ENCODE results near the gene NKIRAS1.

DNA sequence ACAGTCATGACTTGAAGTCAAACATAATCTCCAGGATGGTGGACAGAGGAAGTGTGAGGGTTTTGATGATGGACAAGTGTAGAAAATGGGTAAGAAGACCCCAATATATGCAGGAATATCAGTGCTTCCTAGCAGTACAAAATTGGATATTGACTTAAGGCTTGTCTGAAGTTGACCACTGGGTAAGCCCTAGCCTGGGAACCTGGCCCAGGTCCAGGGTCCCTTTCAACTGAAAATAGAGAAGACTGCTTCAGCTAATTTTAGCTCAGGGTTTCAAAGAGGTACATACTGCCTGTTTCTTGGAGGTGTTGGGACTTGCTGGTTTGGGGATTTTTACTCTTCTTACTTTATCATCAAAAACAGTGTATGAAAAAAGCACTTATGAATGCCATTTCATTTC lies 33.0 kb upstream of the NKIRAS1 start:
- TF ChIP-seq ZNF629 (tag by site-specific recombination; IDR thresholded peaks at IDR 0.05) (no peak; the same call in 1 of the 2 replicates), ZNF423 (tag by site-specific recombination; IDR thresholded peaks at IDR 0.05) (no peak), TCF7L2 (IDR thresholded peaks at IDR 0.05; ENCODE audit: borderline replicate concordance, low read depth, low read length) (no peak), REPIN1 (tag by site-specific recombination; IDR thresholded peaks at IDR 0.05; ENCODE audit: low read depth) (no peak), ZBTB17 (tag by site-specific recombination; IDR thresholded peaks at IDR 0.05) (no peak)
- TF ChIP-seq, protein P1, sequence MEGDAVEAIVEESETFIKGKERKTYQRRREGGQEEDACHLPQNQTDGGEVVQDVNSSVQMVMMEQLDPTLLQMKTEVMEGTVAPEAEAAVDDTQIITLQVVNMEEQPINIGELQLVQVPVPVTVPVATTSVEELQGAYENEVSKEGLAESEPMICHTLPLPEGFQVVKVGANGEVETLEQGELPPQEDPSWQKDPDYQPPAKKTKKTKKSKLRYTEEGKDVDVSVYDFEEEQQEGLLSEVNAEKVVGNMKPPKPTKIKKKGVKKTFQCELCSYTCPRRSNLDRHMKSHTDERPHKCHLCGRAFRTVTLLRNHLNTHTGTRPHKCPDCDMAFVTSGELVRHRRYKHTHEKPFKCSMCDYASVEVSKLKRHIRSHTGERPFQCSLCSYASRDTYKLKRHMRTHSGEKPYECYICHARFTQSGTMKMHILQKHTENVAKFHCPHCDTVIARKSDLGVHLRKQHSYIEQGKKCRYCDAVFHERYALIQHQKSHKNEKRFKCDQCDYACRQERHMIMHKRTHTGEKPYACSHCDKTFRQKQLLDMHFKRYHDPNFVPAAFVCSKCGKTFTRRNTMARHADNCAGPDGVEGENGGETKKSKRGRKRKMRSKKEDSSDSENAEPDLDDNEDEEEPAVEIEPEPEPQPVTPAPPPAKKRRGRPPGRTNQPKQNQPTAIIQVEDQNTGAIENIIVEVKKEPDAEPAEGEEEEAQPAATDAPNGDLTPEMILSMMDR (tag by site-specific recombination; IDR thresholded peaks at IDR 0.05): no peak
